Measurements from ENCODE around the gene BIRC3.

DNA sequence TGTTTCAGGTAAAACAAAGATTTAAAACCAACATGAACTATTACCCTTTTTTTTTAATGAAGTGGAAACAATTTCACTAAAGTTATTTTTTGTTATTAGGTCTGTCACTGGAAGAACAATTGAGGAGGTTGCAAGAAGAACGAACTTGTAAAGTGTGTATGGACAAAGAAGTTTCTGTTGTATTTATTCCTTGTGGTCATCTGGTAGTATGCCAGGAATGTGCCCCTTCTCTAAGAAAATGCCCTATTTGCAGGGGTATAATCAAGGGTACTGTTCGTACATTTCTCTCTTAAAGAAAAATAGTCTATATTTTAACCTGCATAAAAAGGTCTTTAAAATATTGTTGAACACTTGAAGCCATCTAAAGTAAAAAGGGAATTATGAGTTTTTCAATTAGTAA lies 60.6 kb downstream of the BIRC3 start:
- TF ChIP-seq EZH2 (IDR thresholded peaks at IDR 0.05; ENCODE audit: insufficient read depth, poor library complexity, severe bottlenecking) (no peak), EZH2phosphoT487 (IDR thresholded peaks at IDR 0.05; ENCODE audit: insufficient read depth, low read depth) (no peak)
